Fibroblast of the conjunctiva (primary cell): ENCODE data around the gene LAMA4.

Source experiments
- DNase-seq: peaks from one replicate; pipeline ENCODE4 v3.0.0-alpha.2; 2010; ENCODE audit warnings: low read depth

LAMA4 gene

GRCh38 chr6:112193117-112193516 is 61.2 kb downstream of the LAMA4 start:
- DNase-seq = no peak

GRCh38 chr6:112191509-112192020 is 62.8 kb downstream of the LAMA4 start:
- no peak for DNase-seq

DNA sequence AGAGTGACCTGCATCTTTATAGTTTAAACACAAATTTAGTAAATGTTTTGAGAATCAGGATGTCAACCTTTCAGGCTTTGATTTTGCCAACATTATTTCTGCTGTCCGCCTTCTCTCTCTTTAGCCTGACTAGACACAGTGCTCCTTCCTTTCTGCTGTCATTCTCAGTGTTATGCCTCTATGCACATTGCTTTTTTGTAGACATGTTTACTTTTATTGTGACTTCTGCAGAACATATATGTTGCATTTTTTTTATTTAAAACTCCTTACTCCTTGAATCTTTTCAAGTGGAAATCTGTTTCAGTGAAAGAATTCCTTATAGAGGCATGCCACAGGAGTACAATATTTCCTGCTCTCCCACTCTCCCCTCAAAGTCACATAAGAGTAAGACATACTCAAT is 64.2 kb downstream of the LAMA4 start:
- no peak for DNase-seq

- peak; percentile 49 for DNase-seq
Measured at GRCh38 chr6:112189494-112189893, 64.9 kb downstream of the LAMA4 start.

DNA sequence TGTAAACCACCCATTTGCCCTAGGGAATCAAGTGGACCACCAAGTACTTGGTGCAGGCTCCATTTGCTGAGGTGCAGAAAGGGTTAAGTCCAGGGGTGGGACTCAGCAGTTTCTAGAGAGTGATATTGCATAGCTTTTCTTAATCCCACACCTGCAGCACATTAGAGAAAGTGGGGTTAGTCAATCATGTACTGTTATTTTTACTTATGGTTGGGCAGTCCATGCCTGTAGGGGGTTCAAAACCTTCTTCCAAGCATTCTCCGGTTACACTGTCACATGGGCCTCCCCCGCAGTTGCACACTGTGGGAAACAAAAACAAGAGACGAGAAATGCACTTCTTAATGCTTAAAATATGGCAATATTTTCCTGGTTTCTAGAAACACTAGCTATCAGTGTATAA is 65.5 kb downstream of the LAMA4 start:
- peak; percentile 95 for DNase-seq

GRCh38 chr6:112187736-112188135 is 66.6 kb downstream of the LAMA4 start:
- DNase-seq = no peak

DNA sequence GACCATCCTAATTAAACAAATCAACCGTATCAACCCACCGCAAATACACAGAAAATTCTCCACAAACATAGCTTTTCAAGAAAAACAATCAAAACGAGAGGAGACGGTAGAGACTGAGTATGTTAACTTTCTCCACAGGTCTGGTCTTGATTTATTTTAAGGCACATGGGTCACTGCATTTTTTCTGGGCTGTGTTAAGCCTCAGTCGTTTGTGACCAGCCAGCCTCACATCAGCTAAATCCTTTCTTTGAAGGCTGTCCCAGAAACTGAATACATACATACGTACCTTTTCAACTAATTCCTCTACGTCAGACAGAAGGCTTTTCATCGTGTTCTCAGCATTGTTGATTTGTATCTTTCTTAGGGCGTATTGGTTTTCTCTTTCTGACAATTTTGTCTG is 69.4 kb downstream of the LAMA4 start:
- no peak for DNase-seq

DNA sequence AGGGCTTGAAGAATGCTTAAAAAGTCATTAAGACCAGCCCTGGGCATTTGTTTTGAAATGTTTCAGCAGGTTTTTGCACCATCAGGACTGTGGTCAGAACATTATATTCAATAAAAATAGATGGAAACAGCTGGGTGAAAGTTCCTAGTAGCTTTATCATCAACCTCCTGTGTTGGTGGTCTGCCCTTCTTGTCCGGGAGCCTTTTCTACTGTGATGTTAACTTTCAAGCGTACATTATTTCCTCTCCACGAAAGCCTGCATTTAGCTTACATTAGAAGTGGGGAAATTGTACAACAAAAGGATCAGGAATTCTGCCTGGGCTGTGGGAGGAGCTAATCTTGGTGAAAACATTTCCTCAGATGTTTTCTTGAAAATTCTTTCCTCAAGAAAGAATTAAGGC is 71.1 kb downstream of the LAMA4 start:
- DNase-seq = no peak

- DNase-seq = no peak
Measured at GRCh38 chr6:112181130-112181529, 73.2 kb downstream of the LAMA4 start.

DNA sequence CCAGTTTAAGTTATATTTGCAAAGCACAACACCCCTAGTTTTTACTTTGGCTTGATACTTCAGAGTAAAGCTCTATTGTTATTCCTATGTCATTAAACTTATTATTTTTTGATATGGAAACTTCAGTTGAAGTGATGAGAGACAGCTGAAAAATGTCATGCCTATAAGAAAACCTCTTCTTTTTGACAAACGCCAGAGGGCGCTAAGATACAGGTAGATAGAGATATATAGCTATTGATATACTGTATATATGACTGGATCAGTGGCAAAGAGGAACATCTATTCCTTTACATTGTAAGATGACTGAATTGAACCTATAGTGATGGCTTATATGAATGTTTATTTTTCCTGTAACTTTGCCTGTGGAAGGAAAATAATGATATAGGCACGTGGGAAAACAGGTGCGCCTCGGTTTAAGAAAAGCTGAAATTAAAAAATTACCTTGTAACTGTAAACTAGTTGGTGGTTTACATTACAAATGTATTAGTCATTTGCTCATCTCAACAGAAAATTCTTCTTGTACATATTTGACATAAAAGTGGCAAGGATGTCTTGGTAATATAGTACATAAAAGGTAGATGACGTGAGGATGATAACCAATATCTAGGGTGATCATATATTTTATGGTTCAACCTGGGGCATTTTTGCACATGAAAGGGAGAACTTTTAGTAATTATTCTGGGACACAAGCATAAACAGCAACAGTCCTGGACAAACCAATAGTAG is 74.1 kb downstream of the LAMA4 start:
- peak; percentile 90 for DNase-seq

DNA sequence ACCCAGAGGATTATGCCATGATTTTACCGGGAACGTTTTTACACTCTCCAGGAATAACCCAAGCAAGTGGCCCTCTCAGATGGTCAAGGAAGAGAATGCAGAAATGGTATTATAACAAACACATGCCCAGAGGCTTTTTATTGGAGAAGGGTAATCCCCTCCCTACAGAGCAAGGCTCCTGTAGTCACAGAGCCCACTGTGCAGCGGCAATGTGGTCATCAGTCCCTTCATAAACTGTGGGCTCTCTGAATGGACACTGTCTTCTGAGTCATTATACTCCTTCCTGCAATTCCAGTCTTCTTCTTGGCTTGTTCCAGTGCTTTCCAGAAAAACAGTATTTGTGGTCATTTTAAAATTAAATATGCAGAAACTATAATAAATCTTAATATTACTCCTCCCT is 74.7 kb downstream of the LAMA4 start:
- no peak for DNase-seq

DNA sequence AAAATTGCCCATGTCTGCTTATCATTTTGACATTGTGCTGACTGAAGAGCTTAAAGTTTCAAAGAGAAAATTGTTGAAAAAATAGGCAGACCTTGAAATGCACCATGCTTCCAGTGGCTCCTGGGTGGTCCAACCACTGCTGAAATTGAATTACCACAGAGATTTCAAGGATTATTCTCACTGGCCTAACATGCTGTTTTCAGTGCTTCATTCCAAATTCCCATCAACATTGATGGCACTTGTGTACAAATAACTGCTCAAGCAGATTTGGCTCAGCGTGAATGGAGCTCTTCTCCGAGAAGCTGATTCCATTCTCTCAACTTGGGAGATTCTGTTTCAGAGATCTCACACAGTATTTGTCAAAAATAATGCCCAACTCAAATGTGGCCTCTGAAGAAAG is 75.5 kb downstream of the LAMA4 start:
- no peak for DNase-seq

DNA sequence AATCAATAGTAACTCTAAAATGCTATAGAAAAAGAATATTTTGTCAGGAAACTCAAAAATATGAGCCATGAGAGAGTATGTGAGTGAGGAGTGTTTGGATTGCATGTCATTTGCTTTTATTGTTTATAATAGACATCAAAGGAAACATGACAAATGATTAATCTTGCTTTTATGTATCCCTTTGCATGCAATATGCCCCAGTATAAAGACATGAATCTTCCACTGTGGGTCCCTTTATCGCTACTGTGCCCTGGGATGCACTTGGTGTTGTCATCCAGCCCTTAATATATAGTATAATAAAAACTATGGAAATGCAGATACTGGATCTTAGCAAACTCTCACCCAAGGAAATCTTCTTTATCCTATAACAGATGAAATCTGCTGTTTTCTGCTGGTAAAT is 77.3 kb downstream of the LAMA4 start:
- DNase-seq = no peak

DNA sequence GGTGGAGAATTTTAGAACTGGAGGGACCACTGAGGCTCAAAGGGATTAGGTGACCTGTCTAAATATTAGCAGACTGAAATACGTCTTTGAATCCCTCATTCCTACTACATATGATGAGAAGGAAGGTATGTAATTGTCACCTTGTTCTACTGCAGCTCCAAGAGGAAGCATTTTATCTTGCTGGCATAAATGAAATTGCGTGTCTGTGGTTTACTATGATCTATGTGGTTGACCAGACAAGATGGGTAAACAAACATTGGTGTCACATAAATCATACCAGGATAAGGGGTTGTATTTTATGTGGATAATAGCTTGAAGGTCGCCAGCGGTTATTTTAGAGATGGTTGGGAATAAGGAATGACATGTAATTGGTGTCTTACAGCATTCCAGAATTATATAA is 78.2 kb downstream of the LAMA4 start:
- no peak for DNase-seq

DNA sequence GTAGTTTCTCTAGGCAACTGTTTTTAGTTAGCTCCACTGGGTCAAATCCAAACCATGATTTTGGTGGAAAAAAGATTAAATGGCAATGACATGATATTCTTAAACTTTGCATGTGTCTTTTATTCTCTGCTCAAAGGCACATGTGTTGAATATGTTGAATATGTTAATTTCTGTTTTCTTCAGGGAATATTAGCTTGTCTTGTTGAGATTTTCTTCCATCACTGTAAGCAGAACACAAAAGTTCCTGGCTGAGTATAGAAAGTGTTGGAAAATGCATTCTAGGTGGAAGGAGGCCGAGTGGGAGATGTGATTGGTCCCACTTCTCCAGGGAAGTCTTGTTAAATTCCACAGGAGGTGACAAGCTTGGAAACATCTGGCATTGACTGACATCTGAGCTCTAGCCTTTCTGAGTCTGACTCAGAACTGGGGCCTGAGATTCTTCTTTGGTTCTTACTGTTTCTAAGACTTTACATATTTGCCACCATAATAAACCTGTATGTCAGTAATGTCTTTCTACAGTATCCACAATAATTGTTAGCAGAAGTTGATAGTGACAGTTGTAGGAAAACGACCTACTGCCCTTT is 81.1 kb downstream of the LAMA4 start:
- DNase-seq = no peak

GRCh38 chr6:112172540-112172939 is 81.8 kb downstream of the LAMA4 start:
- DNase-seq = no peak

DNA sequence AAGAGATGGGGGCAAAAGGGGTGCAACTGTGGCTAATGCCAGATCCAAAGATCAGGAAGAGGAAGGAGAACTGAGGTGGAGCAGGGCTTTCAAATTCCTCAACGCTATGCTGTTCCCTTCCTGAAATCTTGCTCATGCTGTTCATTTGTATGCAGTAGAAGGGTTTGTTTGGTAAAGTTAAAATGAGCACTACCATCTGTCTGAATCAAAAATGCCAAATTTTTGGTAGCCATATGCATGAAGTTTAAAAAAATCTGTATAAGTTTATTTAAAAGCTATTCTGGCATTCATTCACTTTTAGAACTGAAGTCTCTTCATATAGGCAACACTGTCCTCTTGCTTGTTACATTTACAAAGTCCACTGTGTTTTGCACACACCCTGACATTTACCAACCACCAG is 84.8 kb downstream of the LAMA4 start:
- DNase-seq = no peak

- DNase-seq = no peak
Measured at GRCh38 chr6:112163295-112164257, 90.8 kb downstream of the LAMA4 start.

GRCh38 chr6:112160745-112161144 is 93.6 kb downstream of the LAMA4 start:
- no peak for DNase-seq

DNA sequence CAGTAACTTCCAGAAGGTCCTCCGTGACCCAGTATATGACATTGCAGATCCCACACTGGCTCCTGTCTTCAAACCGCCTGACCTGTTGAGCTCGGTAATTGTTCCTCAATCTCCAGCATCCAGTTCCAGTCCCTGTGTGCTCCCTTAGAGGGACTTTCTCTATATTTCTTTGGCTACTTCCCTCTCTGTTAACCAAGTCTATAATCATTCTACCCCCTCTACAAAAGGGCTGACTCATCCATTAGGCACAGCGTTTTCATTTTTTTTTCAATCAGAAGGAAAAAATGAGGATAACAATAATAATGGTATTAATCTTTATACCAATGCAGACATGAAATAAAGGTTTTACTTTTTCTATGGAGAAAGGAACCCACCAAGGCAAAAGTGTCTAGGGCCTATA is 97.7 kb downstream of the LAMA4 start:
- DNase-seq = no peak

GRCh38 chr6:112155886-112156285 is 98.5 kb downstream of the LAMA4 start:
- no peak for DNase-seq

DNA sequence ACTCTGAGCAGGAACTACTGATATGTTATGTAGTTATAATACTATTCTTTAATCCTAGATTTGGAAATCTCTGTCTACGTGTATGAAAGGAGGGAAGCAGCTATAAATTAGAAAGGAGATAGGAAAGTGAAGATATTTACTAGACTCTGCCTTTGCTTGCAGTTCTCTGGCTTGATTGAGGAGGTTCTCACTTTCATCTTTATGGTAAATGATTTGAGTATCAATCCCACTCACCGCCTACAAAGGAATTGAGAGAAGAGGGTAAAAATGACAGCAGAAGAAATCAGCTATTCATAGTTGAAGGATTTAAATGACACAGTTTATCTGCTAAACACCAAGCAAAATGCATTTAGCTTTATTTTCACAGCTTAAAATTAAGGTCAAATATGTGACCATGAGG is 99.7 kb downstream of the LAMA4 start:
- DNase-seq = no peak
